GM20431 (cell line): ENCODE results near the gene LANCL1.
"Not testable (repeated sequence)": the region's sequence is repeated elsewhere in the genome, so short reads cannot be mapped to it uniquely, and the experiment has no call there.

Experiments used
- in situ Hi-C: fragments of 300-500 bp; cut with MseI, MboI; formaldehyde crosslinking; loops from one replicate; pipeline ENCODE4 v1.15.0; 2020; ENCODE audit warnings: low sequenced_read_pairs; ENCODE audit not compliant: unreplicated experiment

LANCL1 gene

DNA sequence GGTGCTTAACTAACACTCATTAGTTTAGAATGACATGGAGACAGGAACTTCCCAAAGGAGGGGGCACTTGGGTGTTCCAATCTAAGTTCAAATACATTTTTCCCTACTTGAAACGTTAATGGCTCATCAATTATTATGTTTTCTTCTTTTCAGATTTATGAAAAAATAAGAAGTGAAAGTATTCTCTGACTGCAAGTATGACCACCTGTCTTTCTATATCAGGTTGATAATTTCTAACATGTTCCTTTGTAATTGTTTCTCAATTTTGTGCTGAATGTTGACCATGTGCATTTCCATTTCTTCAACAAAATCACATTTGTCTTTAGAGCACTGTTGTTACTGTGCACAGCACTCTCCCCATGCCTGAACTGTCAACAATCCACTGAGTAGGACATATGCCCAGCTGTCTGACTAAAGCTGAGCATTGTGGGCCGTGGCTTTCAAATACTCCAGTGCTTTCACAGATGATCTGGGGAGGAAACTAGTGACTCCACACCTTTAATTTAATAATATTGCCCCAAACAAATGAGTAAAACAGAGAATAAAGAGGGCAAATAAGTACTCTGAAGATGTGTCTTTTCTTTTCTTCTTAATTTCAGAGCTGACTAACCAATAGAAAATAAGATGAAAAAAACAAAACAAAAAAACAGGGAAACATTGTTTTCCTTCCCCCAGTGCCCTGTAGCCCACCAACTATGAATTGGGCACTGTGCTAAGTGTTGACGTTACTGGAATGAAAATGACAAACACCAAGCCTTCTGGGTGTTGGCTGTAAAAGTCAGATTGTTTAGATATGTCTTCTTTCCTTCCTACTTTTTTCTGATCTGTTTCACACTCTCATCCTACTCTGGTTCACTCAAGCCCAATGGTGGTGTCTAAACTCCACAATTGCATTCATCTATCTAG, 16.0 kb downstream of the LANCL1 start:
- in situ Hi-C loops, result no loop called here

DNA sequence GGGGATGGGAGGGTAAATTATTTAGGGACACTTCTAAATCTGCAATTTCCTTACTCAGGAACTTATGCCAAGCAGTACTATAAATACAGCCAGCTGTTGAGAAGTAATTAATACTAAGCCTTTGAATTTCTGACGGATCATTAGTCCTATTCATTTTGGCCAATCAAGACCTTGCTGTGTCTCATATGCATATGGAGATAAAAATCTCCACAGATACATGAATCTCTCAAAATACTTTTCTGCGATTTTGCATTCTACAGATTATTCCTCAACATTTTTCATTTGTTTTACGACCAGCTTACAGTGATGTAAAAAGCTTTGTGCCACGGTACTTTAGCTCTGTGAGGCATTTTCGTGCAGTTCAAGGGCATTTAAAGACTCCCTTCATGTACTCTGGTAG, 16.7 kb downstream of the LANCL1 start:
- in situ Hi-C loops, result no loop called here

DNA sequence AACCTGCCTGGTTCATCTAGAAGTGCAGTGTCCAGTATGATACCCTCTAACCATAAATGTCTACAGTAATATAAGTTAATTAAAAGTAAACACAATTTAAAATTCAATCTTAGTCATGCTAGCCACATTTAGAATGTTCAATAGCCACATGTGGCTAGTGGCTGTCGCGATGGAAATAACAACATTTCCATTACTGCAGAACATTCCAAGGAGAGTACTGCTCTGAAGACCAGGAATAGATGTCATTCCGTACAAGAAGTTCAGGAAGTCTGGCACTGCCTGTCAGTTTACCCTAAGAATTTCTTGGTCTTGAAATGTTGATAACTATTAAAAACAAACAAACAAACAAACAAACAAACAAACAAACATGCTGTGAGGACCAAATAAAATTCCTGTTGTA, 17.2 kb downstream of the LANCL1 start:
- in situ Hi-C loops, result no loop called here

DNA sequence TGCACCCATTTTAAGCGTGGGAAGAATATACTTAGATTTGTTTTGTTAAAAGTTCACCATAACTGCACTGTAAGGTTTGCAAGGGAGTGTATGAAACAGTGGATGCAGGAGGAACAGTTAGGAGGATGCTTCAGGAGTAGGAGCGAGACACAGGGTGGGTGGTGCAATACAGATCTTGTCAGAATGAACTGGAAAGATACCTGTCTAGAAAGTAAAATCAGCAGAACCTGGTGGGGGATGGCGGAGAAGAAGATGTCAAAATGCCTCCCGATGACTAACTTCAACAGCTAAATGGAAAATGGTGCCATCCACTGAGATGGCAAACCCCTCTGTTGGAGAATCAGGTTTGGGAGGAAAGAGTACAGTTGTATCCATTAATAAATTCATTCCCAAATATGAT, 18.2 kb downstream of the LANCL1 start:
- in situ Hi-C loops, result no loop called here

DNA sequence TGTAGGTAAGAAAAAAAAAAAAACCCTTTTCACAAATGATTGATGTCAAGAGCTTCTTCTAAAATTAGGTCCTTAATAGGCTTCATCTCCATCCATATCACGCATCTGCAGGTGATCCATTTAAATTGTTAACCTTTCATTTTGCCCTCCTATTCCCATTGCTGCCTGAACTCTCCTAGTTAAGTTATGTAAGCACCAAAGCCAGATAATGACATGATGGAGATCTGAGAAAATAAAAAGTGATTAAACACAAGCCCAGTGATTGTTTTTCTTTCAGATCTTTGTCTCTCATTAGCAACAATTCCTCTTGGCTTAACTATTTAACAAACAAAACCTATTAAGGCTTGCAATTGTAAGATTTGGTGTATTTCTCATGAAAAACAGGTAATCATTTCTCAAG, 20.0 kb downstream of the LANCL1 start:
- in situ Hi-C loops, result no loop called here

DNA sequence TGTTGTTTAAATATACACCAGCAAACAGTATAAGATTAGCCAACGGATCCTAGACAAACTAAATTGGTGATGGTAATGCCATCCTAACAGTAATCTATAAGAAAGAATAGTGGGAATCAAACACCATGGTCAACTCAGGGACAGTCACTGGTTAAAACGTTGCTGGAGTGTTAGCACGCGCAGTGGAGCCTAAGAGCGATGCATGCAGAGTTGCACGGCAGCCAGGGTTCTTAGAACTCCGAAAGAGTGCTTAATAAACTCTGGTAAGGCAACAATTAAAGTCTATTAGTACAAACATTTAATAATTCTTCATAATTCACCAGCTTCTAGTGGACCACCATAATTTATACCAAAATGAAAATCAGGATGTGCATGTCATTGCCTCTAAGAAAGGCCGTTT, 22.2 kb downstream of the LANCL1 start:
- in situ Hi-C loops, result no loop called here

DNA sequence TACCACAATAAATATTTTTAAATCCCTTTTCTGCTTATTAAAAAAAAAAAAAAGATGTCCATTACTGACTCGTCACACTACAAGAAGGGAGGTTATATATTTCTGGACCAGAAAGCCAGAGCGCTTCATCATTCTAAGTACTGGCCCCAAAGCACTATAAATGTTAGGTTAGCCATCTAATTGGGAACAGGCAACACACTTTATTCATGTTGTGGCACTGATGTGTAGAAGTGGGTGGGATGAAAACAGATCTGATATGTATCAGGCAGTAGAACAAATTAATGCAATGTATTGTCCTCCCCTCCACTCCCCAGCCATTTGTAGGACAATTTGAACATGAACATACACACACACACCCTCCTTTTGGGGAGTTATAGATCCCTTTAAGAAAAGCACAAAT, 24.4 kb downstream of the LANCL1 start:
- in situ Hi-C loops, result no loop called here

DNA sequence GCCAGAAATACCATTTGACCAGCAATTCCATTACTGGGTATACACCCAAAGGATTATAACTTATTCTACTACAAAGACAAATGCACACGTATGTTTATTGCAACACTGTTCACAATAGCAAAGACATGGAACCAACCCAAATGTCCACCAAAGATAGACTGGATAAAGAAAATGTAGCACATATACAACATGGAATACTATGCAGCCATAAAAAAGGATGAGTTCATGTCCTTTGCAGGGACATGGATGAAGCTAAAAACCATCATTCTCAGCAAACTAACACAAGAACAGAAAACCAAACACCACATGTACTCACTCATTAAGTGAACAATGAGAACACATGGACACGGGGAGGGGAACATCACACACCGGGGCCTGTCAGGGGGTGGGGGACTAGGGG, 25.6 kb downstream of the LANCL1 start:
- in situ Hi-C loops, result not testable (repeated sequence)

DNA sequence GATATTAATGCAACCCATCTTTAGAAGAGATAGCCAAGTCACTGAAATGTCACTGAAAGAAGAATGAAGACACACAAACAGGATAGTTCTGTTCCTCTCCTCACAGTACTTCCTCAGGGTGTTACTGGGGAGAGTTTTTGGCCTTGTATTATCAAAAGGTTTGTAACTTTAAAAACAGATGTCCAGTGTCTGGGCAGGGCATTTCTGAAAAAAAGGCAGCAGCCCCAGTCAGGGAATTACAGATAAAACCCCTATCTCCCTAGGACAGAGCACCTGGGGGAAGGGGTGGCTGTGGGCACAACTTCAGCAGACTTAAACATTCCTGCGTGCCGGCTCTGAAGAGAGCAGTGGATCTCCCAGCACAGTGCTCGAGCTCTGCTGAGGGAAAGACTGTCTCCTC, 30.8 kb downstream of the LANCL1 start:
- in situ Hi-C loops, result no loop called here

DNA sequence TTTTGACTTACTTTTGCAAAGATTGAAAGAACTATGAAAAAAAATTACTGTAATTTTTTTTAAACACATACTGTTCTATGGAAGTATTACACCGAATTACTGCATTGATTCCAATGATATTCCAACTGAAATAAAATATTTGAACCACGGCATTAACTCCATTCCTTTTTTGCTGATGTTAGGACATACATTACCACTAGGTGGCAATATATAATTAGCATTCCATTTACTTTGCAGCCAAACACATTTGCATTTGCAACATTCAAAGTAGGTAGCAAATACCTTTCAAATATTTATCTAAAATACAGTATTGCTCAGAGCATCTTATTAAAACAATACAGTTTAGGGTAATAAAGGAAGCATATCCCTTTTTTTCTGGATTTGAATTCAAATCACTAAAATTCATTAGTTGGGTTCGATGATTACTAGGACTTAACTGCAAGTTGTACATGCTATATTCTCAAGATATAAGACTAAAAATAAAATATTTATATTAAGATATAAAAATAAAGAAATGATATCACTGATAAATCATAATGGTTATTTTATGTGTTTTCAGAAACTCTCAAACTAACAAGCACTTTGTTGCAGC, 31.3 kb downstream of the LANCL1 start:
- in situ Hi-C loops, result no loop called here

DNA sequence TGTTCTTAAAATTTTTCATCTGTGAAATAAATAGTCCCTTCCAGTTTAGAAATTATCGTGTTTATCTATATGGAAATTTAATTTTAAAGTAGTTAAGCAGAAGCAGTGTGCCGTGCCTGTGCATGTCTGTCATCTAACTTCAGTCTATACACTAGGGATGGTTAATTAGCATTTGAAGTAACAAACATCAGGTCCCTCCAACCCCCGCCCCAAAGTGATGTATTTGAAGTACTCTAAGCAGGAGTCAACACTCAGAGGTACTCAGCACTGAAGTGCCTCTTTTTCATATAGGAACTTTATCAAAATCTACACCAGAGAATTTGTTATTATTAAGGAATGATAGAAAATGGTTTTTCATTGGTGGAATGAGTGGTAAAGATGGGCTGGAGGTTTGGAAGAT, 33.0 kb downstream of the LANCL1 start:
- in situ Hi-C loops, result no loop called here

DNA sequence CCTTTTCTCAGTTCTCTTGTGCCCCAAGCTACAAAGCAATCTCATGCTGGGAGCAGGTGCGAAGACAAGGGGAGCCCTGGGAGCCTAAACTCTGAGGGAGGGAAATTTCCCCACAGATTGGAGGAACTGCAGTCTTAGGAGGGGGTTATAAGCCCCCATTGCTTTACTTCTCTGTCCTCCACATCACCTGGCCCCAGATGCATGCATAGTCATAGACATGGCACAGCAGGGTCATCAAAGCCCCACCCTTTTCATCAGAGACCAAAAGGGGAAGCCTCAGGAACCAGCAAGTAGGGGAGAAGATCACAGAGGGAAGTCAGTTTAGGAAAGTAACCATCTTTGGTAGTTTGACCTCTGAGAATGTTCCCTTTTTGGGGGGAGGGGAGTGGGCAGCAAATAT, 33.7 kb downstream of the LANCL1 start:
- in situ Hi-C loops, result no loop called here

DNA sequence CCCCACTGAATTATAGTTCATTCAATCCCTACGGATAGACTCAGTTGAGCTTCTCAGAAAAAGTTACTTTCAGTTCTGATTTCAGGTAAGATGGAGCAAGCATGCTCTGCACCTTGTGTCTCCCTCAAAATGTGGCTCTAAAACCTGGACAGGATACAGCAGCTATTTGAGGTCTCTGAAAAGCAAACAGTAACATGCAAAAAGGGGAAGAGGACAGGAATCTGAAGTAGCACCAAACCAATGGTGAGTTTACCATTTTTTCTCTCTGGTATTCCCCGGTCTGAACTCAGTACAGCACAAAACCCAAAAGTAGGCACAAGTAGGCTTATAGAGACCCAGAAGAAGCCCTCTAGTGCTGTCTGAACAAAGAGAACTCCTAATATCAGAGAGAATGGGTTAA, 34.1 kb downstream of the LANCL1 start:
- in situ Hi-C loops, result no loop called here

DNA sequence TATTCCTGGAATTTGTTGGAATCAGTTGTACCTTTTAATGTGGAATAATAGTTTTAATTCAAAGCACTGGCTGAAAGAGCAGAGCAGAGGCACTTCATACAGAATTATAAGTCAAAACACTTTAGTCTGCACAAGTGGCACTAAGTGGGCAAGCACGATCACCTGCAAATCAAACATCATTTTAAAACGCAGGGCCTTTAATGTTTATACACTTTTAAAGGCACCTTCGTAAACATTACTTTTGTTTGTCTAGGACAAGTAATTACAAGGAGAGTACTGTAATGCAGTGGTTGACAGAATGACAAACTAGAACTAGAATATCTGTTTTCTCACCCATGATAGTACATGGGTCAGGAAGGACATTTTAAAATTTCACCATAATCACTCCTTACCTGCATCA, 36.4 kb downstream of the LANCL1 start:
- in situ Hi-C loops, result no loop called here

DNA sequence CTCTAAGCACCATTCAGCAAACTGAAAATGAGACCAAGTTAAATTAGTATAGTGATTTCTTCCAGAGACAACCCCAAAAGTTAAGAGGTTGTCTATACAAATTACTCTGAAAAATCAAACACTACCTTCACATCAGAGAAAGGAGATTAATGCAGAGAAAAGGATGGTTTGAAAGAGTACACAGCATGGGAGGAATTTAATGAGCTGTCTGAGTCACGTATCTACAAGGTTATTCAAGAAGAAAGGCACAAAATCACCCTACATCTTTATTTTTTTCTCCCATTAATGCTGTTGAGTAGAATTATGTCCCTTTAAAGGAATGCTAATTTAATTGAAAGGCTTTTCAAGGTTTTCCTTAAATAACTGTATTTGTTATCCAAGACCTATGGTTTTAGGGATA, 41.1 kb downstream of the LANCL1 start:
- in situ Hi-C loops, result no loop called here

DNA sequence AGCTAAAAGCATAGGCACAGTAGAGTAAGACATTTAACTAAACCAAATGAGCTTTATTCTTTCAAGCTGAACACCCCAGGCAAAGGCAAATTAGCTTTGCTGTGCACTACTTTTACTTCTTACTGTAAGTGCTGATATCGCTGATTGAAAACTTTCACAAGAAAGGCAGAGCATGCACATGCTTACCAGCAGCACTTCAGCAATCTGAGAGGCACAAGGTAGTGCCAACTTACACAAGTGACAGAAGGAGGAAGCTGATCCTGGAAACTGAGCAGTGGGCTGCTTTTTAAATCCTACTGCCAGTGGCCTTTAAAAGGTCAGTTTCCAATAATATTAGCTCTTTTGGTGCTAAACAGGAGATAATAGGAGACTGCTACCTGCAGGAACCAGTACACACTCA, 43.9 kb downstream of the LANCL1 start:
- in situ Hi-C loops, result no loop called here

DNA sequence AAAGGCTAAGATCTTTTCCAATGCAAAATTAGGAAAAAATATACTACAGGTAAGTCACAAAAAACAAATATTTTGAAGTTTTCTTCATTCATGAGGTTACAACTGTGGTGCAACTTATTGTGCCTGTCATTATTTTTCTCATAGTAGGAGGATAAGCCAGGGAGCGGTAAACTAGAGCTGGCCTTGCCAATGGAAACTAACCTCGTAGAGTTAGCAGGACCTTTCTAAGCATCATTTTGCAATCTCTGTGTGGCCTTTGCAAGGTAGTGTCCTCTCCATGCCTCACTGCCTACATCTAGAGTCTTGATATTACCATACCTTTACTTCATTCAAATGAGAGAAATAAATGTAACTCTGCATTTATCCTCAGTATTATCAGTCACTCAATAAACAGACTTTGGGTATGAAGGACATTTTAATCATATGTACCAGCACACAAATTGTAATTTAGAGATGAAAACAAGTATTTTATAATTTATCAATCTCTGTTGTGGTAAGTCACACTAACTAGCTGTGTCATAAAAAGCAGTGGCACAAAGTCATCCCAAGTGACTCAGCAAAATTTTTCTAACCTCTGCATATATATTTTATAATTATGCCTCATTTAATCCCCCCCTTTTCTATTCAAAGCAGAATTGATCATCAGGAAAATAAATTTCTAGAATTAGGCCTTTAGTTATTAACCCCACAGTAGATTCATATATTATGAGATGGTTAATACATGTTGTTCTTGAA, 47.0 kb downstream of the LANCL1 start:
- in situ Hi-C loops, result no loop called here

DNA sequence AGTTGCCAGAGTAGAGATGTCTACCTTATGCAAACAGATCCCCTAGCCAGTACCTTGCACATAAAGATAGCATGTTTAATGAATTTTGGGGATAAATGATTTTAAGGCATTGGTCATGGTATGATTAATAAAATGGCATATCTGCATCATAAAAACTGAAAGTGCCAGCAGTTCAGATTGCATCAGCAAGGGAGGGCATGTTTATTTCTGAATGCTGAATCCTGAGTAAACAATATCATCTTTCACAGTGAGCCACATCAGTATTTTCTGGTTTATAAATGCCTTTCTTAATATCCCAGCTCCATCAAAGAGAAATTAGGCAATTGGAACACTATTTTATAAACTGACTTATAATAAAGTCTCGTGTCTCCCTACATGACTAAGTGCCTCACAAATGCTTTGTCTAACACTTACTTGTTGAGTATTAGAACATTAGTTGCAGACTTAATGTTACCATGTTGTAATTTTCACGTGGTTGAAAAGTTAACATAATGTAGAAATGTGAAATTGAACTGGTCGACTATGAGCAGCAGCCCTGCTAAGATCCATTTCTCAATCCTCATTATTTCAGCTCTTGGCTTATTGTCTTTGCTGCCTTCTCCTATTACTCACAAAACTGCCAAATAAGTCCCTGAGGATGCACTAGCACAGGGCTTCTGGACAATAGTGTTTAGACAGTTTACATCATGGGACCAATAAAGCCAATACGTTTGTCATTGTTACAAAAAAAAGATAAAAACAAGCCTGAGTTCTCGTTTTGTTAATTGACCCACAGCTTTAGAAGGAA, 48.0 kb downstream of the LANCL1 start:
- in situ Hi-C loops, result no loop called here

DNA sequence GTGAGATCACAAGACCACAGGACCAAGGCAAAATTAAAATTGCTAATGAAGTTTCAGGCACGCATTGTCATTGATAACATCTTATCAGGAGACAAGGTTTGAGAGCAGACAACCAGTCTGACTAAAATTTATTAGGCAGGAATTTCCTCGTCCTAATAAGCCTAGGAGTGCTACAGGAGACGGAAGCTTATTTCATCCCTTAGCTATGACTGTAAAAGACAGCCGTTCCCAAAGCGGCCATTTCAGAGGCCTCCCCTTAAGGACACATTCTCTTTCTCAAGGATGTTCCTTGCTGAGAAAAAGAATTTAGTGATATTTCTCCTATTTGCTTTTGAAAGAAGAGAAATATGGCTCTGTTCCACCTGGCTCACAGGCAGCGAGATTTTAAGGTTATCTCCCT, 49.2 kb downstream of the LANCL1 start:
- in situ Hi-C loops, result not testable (repeated sequence)

DNA sequence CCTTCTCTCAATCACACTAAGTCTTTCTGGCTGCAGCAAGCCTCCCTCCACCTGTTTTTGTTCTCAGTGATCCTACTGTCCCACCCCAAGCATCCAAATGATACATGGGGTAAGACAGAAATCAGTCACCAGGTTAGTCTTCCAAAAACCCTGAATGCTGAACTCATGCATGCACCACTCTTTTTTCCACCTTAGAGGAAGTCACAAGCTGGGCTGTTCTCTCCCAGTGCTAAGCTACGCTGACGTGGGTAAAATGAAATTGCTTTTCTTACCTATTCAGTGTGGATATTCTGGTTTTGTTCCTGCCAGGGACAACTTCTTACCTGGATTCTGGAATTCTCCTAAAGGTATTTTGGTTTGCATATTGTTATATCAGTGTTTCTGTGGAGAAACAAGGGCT, 54.2 kb downstream of the LANCL1 start:
- in situ Hi-C loops, result no loop called here
